ENCODE data around the gene ROR2.

ROR2 gene

GRCh38 chr9:91816356-91816755, 133.7 kb downstream of the ROR2 start:
- DNase-seq (ENCODE audit: low spot score), result no peak
- in situ Hi-C loops (cut with MboI; ENCODE audit: low pct_unique_long_range_greater_than_20kb, low sequenced_read_pairs, unreplicated experiment), result no loop called here
- TF ChIP-seq CTCF (IDR thresholded peaks at IDR 0.05; ENCODE audit: extremely low read depth, insufficient read depth, missing control alignments), result no peak

- in situ Hi-C loops (cut with MboI; ENCODE audit: low pct_unique_long_range_greater_than_20kb, low sequenced_read_pairs, unreplicated experiment), result no loop called here
- DNase-seq (ENCODE audit: low spot score), result no peak
These were observed 134.1 kb downstream of the ROR2 start for GRCh38 chr9:91815896-91816295.

GRCh38 chr9:91814753-91815152, 135.3 kb downstream of the ROR2 start:
- no peak for TF ChIP-seq CTCF (IDR thresholded peaks at IDR 0.05; ENCODE audit: extremely low read depth, insufficient read depth, missing control alignments)
- in situ Hi-C loops (cut with MboI; ENCODE audit: low pct_unique_long_range_greater_than_20kb, low sequenced_read_pairs, unreplicated experiment), result no loop called here
- no peak for DNase-seq (ENCODE audit: low spot score)

More at GRCh38 chr9:91815896-91816295, 134.1 kb downstream of the ROR2 start:
- TF ChIP-seq CTCF (IDR thresholded peaks at IDR 0.05; ENCODE audit: extremely low read depth, insufficient read depth, missing control alignments), result no peak

- no peak for DNase-seq (ENCODE audit: low spot score)
- in situ Hi-C loops (cut with MboI; ENCODE audit: low pct_unique_long_range_greater_than_20kb, low sequenced_read_pairs, unreplicated experiment), result no loop called here
- no peak for TF ChIP-seq CTCF (IDR thresholded peaks at IDR 0.05; ENCODE audit: extremely low read depth, insufficient read depth, missing control alignments)
These were observed 135.8 kb downstream of the ROR2 start for GRCh38 chr9:91814201-91814600.

GRCh38 chr9:91813176-91813795, 136.7 kb downstream of the ROR2 start:
- no peak for TF ChIP-seq CTCF (IDR thresholded peaks at IDR 0.05; ENCODE audit: extremely low read depth, insufficient read depth, missing control alignments)
- in situ Hi-C loops (cut with MboI; ENCODE audit: low pct_unique_long_range_greater_than_20kb, low sequenced_read_pairs, unreplicated experiment), result no loop called here
- no peak for DNase-seq (ENCODE audit: low spot score)

GRCh38 chr9:91812191-91812590, 137.8 kb downstream of the ROR2 start:
- no peak for TF ChIP-seq CTCF (IDR thresholded peaks at IDR 0.05; ENCODE audit: extremely low read depth, insufficient read depth, missing control alignments)
- in situ Hi-C loops (cut with MboI; ENCODE audit: low pct_unique_long_range_greater_than_20kb, low sequenced_read_pairs, unreplicated experiment), result no loop called here
- DNase-seq (ENCODE audit: low spot score), result no peak
